ENCODE measurements around the gene WDR90. TPM values are rescaled to one million over a fixed set of nuclear protein-coding genes. Genes with fewer than 3 reads are reported as not detected.

WDR90 gene
- total and polyA plus RNA-seq, 2 of the 13 experiments (the other 11 are each of a cell fraction or from before 2014, with no cell fraction given), result 14.9 to 28.9 TPM

DNA sequence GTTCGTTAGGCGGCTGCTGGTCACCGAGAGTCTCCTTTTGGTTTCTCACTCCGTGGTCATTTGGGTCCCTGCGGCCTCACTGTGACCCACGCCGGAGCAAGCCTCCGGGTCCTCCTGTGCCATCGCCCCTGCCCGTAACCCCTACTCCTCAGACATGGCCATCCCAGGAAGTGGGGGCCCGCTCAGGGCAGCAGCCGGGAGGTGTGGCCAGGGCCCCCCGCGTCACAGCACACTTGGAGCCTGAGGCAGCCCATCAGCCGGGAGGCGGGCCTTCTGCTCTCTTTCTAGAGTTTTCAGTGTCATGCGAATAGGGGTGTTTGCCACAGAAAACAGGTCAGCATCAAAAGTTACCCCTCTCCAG is 26.3 kb upstream of the WDR90 start:
- no peaks in the 10 kb centered on the region for H3K27me3 ChIP-seq (ENCODE audit: control insufficient read depth in 1 of 2, insufficient read depth in 2 of 2, low read length in 2 of 2)
- ATAC-seq (no peak), FAIRE-seq (no peak), DNase-seq (ENCODE audit: low spot score) (no peak)
- 97% methylated on average over 15 of the region's 17 CpGs for WGBS (ENCODE audit: low lambda C conversion rate)
- POLR2A ChIA-PET, result no interaction called here
- in situ Hi-C loops (cut with HindIII; ENCODE audit: extremely low pct_ligation_motif_present, low pct_unique_long_range_greater_than_20kb) (no loop called here), intact Hi-C loops (cut with micrococcal nuclease; ENCODE audit: unreplicated experiment) (no loop called here)
- no peak overlapping the region for H2AFZ ChIP-seq (ENCODE audit: low read length)
- TF ChIP-seq ELF1 (CRISPR knock-in tag; IDR thresholded peaks at IDR 0.05) (no peak), CHD2 (IDR thresholded peaks at IDR 0.05; ENCODE audit: low read depth, low read length) (no peak), HDAC2 (CRISPR knock-in tag; IDR thresholded peaks at IDR 0.05) (no peak), NCOR1 (IDR thresholded peaks at IDR 0.05; ENCODE audit: borderline replicate concordance, low read length) (no peak), ZNF674 (CRISPR knock-in tag; IDR thresholded peaks at IDR 0.05; ENCODE audit: low read depth) (no peak), SP1 (IDR thresholded peaks at IDR 0.05) (no peak), SP1 (CRISPR knock-in tag; IDR thresholded peaks at IDR 0.05) (no peak), ZNF749 (CRISPR knock-in tag; IDR thresholded peaks at IDR 0.05; ENCODE audit: borderline replicate concordance) (no peak), ZNF337 (CRISPR knock-in tag; IDR thresholded peaks at IDR 0.05; ENCODE audit: borderline replicate concordance, low read depth) (no peak), ZNF569 (CRISPR knock-in tag; IDR thresholded peaks at IDR 0.05; ENCODE audit: borderline replicate concordance) (no peak)
- TF ChIP-seq, protein P1, sequence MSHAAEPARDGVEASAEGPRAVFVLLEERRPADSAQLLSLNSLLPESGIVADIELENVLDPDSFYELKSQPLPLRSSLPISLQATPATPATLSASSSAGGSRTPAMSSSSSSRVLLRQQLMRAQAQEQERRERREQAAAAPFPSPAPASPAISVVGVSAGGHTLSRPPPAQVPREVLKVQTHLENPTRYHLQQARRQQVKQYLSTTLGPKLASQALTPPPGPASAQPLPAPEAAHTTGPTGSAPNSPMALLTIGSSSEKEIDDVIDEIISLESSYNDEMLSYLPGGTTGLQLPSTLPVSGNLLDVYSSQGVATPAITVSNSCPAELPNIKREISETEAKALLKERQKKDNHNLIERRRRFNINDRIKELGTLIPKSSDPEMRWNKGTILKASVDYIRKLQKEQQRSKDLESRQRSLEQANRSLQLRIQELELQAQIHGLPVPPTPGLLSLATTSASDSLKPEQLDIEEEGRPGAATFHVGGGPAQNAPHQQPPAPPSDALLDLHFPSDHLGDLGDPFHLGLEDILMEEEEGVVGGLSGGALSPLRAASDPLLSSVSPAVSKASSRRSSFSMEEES (CRISPR knock-in tag; IDR thresholded peaks at IDR 0.05), result no peak
- TF ChIP-seq, protein P2, sequence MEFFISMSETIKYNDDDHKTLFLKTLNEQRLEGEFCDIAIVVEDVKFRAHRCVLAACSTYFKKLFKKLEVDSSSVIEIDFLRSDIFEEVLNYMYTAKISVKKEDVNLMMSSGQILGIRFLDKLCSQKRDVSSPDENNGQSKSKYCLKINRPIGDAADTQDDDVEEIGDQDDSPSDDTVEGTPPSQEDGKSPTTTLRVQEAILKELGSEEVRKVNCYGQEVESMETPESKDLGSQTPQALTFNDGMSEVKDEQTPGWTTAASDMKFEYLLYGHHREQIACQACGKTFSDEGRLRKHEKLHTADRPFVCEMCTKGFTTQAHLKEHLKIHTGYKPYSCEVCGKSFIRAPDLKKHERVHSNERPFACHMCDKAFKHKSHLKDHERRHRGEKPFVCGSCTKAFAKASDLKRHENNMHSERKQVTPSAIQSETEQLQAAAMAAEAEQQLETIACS (CRISPR knock-in tag; IDR thresholded peaks at IDR 0.05), result no peak
- no peaks in the 10 kb centered on the region for H3K79me2 ChIP-seq (ENCODE audit: insufficient read depth, low read length)
- CTCF ChIA-PET (ENCODE audit: low intra/inter-chr PET ratio, low total read pairs), result no interaction called here
- no peaks in the 10 kb centered on the region for H4K20me1 ChIP-seq (ENCODE audit: insufficient read depth, low read length)
- H3K9ac ChIP-seq (ENCODE audit: insufficient read depth, low read depth, low read length), result no peak overlapping the region
- H3K4me3 ChIP-seq (replicated peaks in 1 of 3; ENCODE audit: insufficient read depth in 1 of 3, low read depth in 2 of 3, low read length in 3 of 3), result no peak overlapping the region
- peaks cover 0 to 4% of the 10 kb centered on the region in 2 experiments; a peak in 2 of 5 replicates for H3K36me3 ChIP-seq (replicated peaks in 1 of 2; ENCODE audit: control insufficient read depth in 1 of 2, insufficient read depth in 2 of 2, low read length in 2 of 2)
- no peak overlapping the region for H3K27ac ChIP-seq (ENCODE audit: extremely low read length, insufficient read depth, low read length)
- BruUV-seq (replicated peaks), result no TSS peak
- no peaks in the 10 kb centered on the region for H3K4me1 ChIP-seq (ENCODE audit: insufficient read depth, low read length)
- no peaks in the 10 kb centered on the region for H3K9me3 ChIP-seq (ENCODE audit: low read length)
- no peak overlapping the region for H3K4me2 ChIP-seq (ENCODE audit: low read depth, low read length)
